Loucy (cell line): ENCODE results near the gene PIAS1.

Experiments used
- EZH2phosphoT487 ChIP-seq: fragments of 200-600 bp; IDR thresholded peaks from 2 replicates; pipeline ENCODE4 v1.6.1; 2018; ENCODE audit warnings: antibody characterized with exemption, mild to moderate bottlenecking, moderate library complexity, borderline replicate concordance
- TF ChIP-seq, protein P1 (sequence below): fragments of 200-600 bp; sonication (generic); conservative IDR thresholded peaks from 2 replicates; pipeline ENCODE4 v1.5.1; 2014; ENCODE audit warnings: mild to moderate bottlenecking, antibody characterized with exemption, low read length

DNA sequence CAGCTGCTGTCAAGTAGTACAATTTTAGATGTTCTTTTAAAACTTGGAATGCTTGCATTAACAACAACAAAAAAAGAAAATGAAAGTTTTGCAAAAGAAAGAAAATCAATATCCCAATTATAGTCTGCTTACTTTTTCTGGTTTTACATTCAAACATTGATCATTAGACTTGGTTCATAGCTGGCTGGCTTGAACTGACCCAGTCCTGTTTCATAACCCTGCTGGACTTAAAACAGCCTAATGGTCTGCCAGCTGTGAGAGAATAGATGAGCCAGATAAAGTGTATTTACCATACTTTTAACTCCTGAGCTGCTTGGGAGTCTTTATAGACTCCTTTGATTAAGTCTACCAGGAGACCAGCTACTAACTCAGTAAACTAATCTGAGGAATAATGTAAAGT is 59.2 kb downstream of the PIAS1 start:
- TF ChIP-seq, protein P1, sequence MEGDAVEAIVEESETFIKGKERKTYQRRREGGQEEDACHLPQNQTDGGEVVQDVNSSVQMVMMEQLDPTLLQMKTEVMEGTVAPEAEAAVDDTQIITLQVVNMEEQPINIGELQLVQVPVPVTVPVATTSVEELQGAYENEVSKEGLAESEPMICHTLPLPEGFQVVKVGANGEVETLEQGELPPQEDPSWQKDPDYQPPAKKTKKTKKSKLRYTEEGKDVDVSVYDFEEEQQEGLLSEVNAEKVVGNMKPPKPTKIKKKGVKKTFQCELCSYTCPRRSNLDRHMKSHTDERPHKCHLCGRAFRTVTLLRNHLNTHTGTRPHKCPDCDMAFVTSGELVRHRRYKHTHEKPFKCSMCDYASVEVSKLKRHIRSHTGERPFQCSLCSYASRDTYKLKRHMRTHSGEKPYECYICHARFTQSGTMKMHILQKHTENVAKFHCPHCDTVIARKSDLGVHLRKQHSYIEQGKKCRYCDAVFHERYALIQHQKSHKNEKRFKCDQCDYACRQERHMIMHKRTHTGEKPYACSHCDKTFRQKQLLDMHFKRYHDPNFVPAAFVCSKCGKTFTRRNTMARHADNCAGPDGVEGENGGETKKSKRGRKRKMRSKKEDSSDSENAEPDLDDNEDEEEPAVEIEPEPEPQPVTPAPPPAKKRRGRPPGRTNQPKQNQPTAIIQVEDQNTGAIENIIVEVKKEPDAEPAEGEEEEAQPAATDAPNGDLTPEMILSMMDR: no peak
- no peak for TF ChIP-seq EZH2phosphoT487
